Ishikawa (cell line): ENCODE data around the gene USP50.

Experiments
- CEBPB ChIP-seq: IDR thresholded peaks from 2 replicates; pipeline ENCODE4 v1.6.1; 2012
- CREB1 ChIP-seq: IDR thresholded peaks from 2 replicates; pipeline ENCODE4 v1.6.1; 2012; ENCODE audit warnings: low read depth
- EGR1 ChIP-seq: IDR thresholded peaks from 2 replicates; pipeline ENCODE4 v1.6.1; 2012
- EP300 ChIP-seq: IDR thresholded peaks from 2 replicates; pipeline ENCODE4 v1.6.1; 2012; ENCODE audit warnings: borderline replicate concordance
- FOXM1 ChIP-seq: IDR thresholded peaks from 2 replicates; pipeline ENCODE4 v1.6.1; 2012; ENCODE audit warnings: low read depth, borderline replicate concordance
- MAX ChIP-seq: IDR thresholded peaks from 2 replicates; pipeline ENCODE4 v1.6.1; 2012
- NFIC ChIP-seq: IDR thresholded peaks from 2 replicates; pipeline ENCODE4 v1.6.1; 2012
- RAD21 ChIP-seq: IDR thresholded peaks from 2 replicates; pipeline ENCODE4 v1.6.1; 2012; ENCODE audit warnings: low read depth
- REST ChIP-seq: IDR thresholded peaks from 2 replicates; pipeline ENCODE4 v1.6.1; 2012; ENCODE audit warnings: low read depth, mild to moderate bottlenecking
- TAF1 ChIP-seq: IDR thresholded peaks from 2 replicates; pipeline ENCODE4 v1.6.1; 2012; ENCODE audit warnings: low read depth, mild to moderate bottlenecking
- TCF12 ChIP-seq: IDR thresholded peaks from 2 replicates; pipeline ENCODE4 v1.6.1; 2012; ENCODE audit warnings: low read depth
- TEAD4 ChIP-seq: IDR thresholded peaks from 2 replicates; pipeline ENCODE4 v1.6.1; 2012
- USF1 ChIP-seq: IDR thresholded peaks from 2 replicates; pipeline ENCODE4 v1.6.1; 2012
- YY1 ChIP-seq: IDR thresholded peaks from 2 replicates; pipeline ENCODE4 v1.6.1; 2012; ENCODE audit warnings: low read depth
- ZBTB7A ChIP-seq: IDR thresholded peaks from 2 replicates; pipeline ENCODE4 v1.6.1; 2012; ENCODE audit warnings: low read depth

USP50 gene

GRCh38 chr15:50523851-50524251 is 22.6 kb downstream of the USP50 start:
- TF ChIP-seq ZBTB7A, result no peak

GRCh38 chr15:50519740-50520425 is 26.6 kb downstream of the USP50 start:
- no peak for TF ChIP-seq FOXM1
- TF ChIP-seq NFIC, result no peak
- TF ChIP-seq TAF1, result no peak
- TF ChIP-seq TCF12, result no peak
- no peak for TF ChIP-seq USF1
- no peak for TF ChIP-seq CREB1
- no peak for TF ChIP-seq EGR1
- no peak for TF ChIP-seq TEAD4
- no peak for TF ChIP-seq ZBTB7A
- no peak for TF ChIP-seq MAX

GRCh38 chr15:50513001-50513400 is 33.5 kb downstream of the USP50 start:
- TF ChIP-seq TEAD4, result no peak
- TF ChIP-seq RAD21, result no peak
- no peak for TF ChIP-seq REST
- no peak for TF ChIP-seq CEBPB
- TF ChIP-seq FOXM1, result no peak
- no peak for TF ChIP-seq USF1
- no peak for TF ChIP-seq YY1

GRCh38 chr15:50506121-50506520 is 40.3 kb downstream of the USP50 start:
- TF ChIP-seq NFIC (no peak), TAF1 (no peak), REST (no peak), CEBPB (no peak), ZBTB7A (no peak), FOXM1 (no peak), RAD21 (no peak; the same call in 1 of the 2 replicates), EP300 (no peak), YY1 (no peak), CREB1 (no peak), EGR1 (no peak), USF1 (no peak), TCF12 (no peak), TEAD4 (no peak), MAX (no peak; the same call in 1 of the 2 replicates)

GRCh38 chr15:50503144-50503543 is 43.3 kb downstream of the USP50 start:
- no peak for TF ChIP-seq CEBPB
- TF ChIP-seq YY1, result no peak
- no peak for TF ChIP-seq REST
